Measurements from ENCODE around the gene METTL9.

METTL9 gene

GRCh38 chr16:21637032-21637968 is 37.9 kb downstream of the METTL9 start:
- 96 to 98% methylated on average over 28 to 29 of the region's 37 CpGs for WGBS, 2 experiments (ENCODE audit: insufficient coverage in 2 of 2)
- no peak overlapping the region for H3K4me3 ChIP-seq (ENCODE audit: extremely low read depth, insufficient read depth, low read length, poor library complexity, severe bottlenecking)
- H3K9me3 ChIP-seq (ENCODE audit: control insufficient read depth, low read length): no peaks in the 10 kb centered on the region
- no peak overlapping the region for H3K27ac ChIP-seq (ENCODE audit: low read depth, low read length, severe bottlenecking)
- peaks cover 30% of the 10 kb centered on the region for H3K36me3 ChIP-seq (ENCODE audit: control insufficient read depth, insufficient read depth, low read length)
- no peaks in the 10 kb centered on the region for H3K4me1 ChIP-seq (ENCODE audit: control insufficient read depth, insufficient read depth, low read length, poor library complexity, severe bottlenecking)

DNA sequence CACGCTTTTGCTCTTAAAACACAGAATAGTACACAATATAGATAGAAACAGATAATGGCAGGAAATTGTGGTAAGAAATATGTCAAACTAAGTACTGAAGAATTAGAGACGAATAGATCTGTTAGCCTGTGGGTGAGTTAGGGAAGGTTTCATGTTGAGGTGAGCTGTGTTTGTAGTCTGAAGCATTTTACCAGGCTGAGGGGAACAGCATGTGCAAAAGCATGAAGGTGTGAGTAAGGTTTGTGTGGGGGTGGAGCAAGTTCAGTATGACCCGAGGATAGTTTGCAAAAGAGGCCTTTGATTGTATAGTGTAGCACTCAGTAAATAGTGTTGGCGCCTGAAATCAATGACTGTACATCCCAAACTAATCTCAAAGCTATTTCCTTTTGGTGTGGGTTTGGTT is 39.2 kb downstream of the METTL9 start:
- Histone ChIP-seq H3K4me1 (ENCODE audit: control insufficient read depth, insufficient read depth, low read length, poor library complexity, severe bottlenecking) (no peaks in the 10 kb centered on the region), H3K4me3 (ENCODE audit: extremely low read depth, insufficient read depth, low read length, poor library complexity, severe bottlenecking) (no peak overlapping the region), H3K27ac (ENCODE audit: low read depth, low read length, severe bottlenecking) (peak overlapping the region; percentile 13), H3K9me3 (ENCODE audit: control insufficient read depth, low read length) (no peaks in the 10 kb centered on the region), H3K36me3 (ENCODE audit: control insufficient read depth, insufficient read depth, low read length) (peaks cover 30% of the 10 kb centered on the region)
- 86 to 100% methylated on average over 1 of the region's 4 CpGs for WGBS, 2 experiments (ENCODE audit: insufficient coverage in 2 of 2)

GRCh38 chr16:21639493-21639892 is 40.1 kb downstream of the METTL9 start:
- Histone ChIP-seq H3K9me3 (ENCODE audit: control insufficient read depth, low read length) (no peaks in the 10 kb centered on the region), H3K4me1 (ENCODE audit: control insufficient read depth, insufficient read depth, low read length, poor library complexity, severe bottlenecking) (no peaks in the 10 kb centered on the region), H3K4me3 (ENCODE audit: extremely low read depth, insufficient read depth, low read length, poor library complexity, severe bottlenecking) (no peak overlapping the region), H3K27ac (ENCODE audit: low read depth, low read length, severe bottlenecking) (no peak overlapping the region), H3K36me3 (ENCODE audit: control insufficient read depth, insufficient read depth, low read length) (peaks cover 21% of the 10 kb centered on the region)
- 92 to 100% methylated on average over 1 to 2 of the region's 2 CpGs for WGBS, 2 experiments (ENCODE audit: insufficient coverage in 2 of 2)

- Histone ChIP-seq H3K36me3 (ENCODE audit: control insufficient read depth, insufficient read depth, low read length) (peaks cover 4% of the 10 kb centered on the region), H3K4me1 (ENCODE audit: control insufficient read depth, insufficient read depth, low read length, poor library complexity, severe bottlenecking) (no peaks in the 10 kb centered on the region), H3K27ac (ENCODE audit: low read depth, low read length, severe bottlenecking) (no peak overlapping the region), H3K9me3 (ENCODE audit: control insufficient read depth, low read length) (no peaks in the 10 kb centered on the region), H3K4me3 (ENCODE audit: extremely low read depth, insufficient read depth, low read length, poor library complexity, severe bottlenecking) (no peak overlapping the region)
- 95 to 100% methylated on average over 2 to 4 of the region's 6 CpGs for WGBS, 2 experiments (ENCODE audit: insufficient coverage in 2 of 2)
These were observed 42.5 kb downstream of the METTL9 start for GRCh38 chr16:21641916-21642315.

- no CpG with 5 or more reads among the region's 7 CpGs for WGBS, 2 experiments (ENCODE audit: insufficient coverage in 2 of 2)
These were observed 43.5 kb downstream of the METTL9 start for GRCh38 chr16:21642861-21643260.

DNA sequence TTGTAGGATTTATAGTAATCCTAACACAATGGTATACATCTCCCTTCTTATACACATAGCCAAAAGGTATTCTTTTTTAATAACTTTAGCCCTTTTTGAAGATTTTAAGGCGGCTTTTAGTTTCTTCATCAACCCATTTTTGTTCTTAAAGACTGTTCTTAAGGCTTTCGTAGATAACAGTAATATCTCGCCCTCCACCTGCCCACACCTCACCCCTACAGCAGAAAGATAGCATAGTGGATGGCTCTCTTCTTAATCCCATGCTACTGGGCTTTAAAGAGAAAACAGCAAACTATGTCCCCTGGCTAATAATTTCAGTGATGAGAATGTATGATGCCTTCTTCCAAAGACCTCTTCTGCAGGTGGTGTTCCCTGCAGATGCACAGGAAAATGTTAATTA is 44.4 kb downstream of the METTL9 start:
- Histone ChIP-seq H3K36me3 (ENCODE audit: control insufficient read depth, insufficient read depth, low read length) (peaks cover 14% of the 10 kb centered on the region), H3K4me1 (ENCODE audit: control insufficient read depth, insufficient read depth, low read length, poor library complexity, severe bottlenecking) (no peaks in the 10 kb centered on the region), H3K4me3 (ENCODE audit: extremely low read depth, insufficient read depth, low read length, poor library complexity, severe bottlenecking) (no peak overlapping the region), H3K27ac (ENCODE audit: low read depth, low read length, severe bottlenecking) (no peak overlapping the region), H3K9me3 (ENCODE audit: control insufficient read depth, low read length) (no peaks in the 10 kb centered on the region)
- WGBS, 2 experiments (ENCODE audit: insufficient coverage in 2 of 2): 100% methylated on average over 2 of the region's 3 CpGs; no CpG with 5 or more reads in 1 of the 2 experiments

More at GRCh38 chr16:21642861-21643260, 43.5 kb downstream of the METTL9 start:
- peaks cover 8% of the 10 kb centered on the region for H3K36me3 ChIP-seq (ENCODE audit: control insufficient read depth, insufficient read depth, low read length)
- no peaks in the 10 kb centered on the region for H3K9me3 ChIP-seq (ENCODE audit: control insufficient read depth, low read length)
- no peak overlapping the region for H3K27ac ChIP-seq (ENCODE audit: low read depth, low read length, severe bottlenecking)
- H3K4me1 ChIP-seq (ENCODE audit: control insufficient read depth, insufficient read depth, low read length, poor library complexity, severe bottlenecking): no peaks in the 10 kb centered on the region
- no peak overlapping the region for H3K4me3 ChIP-seq (ENCODE audit: extremely low read depth, insufficient read depth, low read length, poor library complexity, severe bottlenecking)

DNA sequence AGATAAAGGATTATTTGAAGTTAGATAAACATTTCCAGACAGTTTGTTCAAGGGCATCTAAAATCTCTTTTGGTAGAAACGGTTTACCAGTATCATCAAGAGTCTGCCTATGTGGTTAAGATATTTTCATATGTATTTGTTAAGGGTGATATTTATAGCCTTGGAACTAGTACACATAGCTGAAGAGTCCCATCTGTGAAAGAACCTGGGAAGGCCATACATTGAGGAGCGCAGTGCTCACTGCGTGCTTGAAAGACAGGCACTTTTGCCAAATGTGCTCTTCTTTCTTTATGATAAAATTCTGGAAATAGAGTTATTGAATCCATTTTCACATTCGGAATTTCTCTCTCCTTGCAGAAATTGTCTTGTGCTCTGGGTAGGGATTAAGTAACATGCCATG is 45.3 kb downstream of the METTL9 start:
- 92 to 100% methylated on average over 1 to 2 of the region's 4 CpGs for WGBS, 2 experiments (ENCODE audit: insufficient coverage in 2 of 2)
- Histone ChIP-seq H3K4me1 (ENCODE audit: control insufficient read depth, insufficient read depth, low read length, poor library complexity, severe bottlenecking) (no peaks in the 10 kb centered on the region), H3K9me3 (ENCODE audit: control insufficient read depth, low read length) (no peaks in the 10 kb centered on the region), H3K4me3 (ENCODE audit: extremely low read depth, insufficient read depth, low read length, poor library complexity, severe bottlenecking) (no peak overlapping the region), H3K36me3 (ENCODE audit: control insufficient read depth, insufficient read depth, low read length) (peaks cover 19% of the 10 kb centered on the region), H3K27ac (ENCODE audit: low read depth, low read length, severe bottlenecking) (no peak overlapping the region)

DNA sequence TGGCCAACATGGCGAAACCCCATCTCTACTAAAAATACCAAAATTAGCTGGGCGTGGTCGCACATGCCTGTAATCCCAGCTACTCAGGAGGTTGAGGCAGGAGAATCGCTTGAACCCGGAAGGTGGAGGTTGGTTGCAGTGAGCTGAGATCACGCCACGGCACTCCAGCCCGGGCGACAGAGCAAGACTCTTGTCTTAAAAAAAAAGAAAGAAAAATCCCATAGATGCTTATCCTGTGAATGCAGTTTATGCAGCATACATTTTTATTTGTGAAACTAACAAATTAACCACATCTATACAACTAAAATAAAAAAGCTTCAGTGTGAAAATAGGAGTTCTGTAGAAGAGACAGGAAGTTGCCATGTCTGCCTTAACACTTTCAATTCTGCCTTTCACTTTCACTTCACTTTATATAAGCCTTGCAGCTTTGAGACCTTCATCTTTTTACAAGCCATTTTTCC is 45.9 kb downstream of the METTL9 start:
- Histone ChIP-seq H3K4me3 (ENCODE audit: extremely low read depth, insufficient read depth, low read length, poor library complexity, severe bottlenecking) (no peak overlapping the region), H3K36me3 (ENCODE audit: control insufficient read depth, insufficient read depth, low read length) (peaks cover 19% of the 10 kb centered on the region), H3K4me1 (ENCODE audit: control insufficient read depth, insufficient read depth, low read length, poor library complexity, severe bottlenecking) (no peaks in the 10 kb centered on the region), H3K9me3 (ENCODE audit: control insufficient read depth, low read length) (no peaks in the 10 kb centered on the region), H3K27ac (ENCODE audit: low read depth, low read length, severe bottlenecking) (no peak overlapping the region)
- 83 to 95% methylated on average over 2 to 4 of the region's 9 CpGs for WGBS, 2 experiments (ENCODE audit: insufficient coverage in 2 of 2)

- Histone ChIP-seq H3K9me3 (ENCODE audit: control insufficient read depth, low read length) (no peaks in the 10 kb centered on the region), H3K4me3 (ENCODE audit: extremely low read depth, insufficient read depth, low read length, poor library complexity, severe bottlenecking) (no peak overlapping the region), H3K4me1 (ENCODE audit: control insufficient read depth, insufficient read depth, low read length, poor library complexity, severe bottlenecking) (no peaks in the 10 kb centered on the region), H3K36me3 (ENCODE audit: control insufficient read depth, insufficient read depth, low read length) (peaks cover 19% of the 10 kb centered on the region), H3K27ac (ENCODE audit: low read depth, low read length, severe bottlenecking) (no peak overlapping the region)
- 83 to 86% methylated on average over 2 to 4 of the region's 5 CpGs for WGBS, 2 experiments (ENCODE audit: insufficient coverage in 2 of 2)
These were observed 46.7 kb downstream of the METTL9 start for GRCh38 chr16:21646091-21646490.

- peaks cover 19% of the 10 kb centered on the region for H3K36me3 ChIP-seq (ENCODE audit: control insufficient read depth, insufficient read depth, low read length)
- H3K27ac ChIP-seq (ENCODE audit: low read depth, low read length, severe bottlenecking): no peak overlapping the region
- WGBS, 2 experiments (ENCODE audit: insufficient coverage in 2 of 2): 92 to 93% methylated on average over 11 to 16 of the region's 18 CpGs
- H3K9me3 ChIP-seq (ENCODE audit: control insufficient read depth, low read length): no peaks in the 10 kb centered on the region
- no peaks in the 10 kb centered on the region for H3K4me1 ChIP-seq (ENCODE audit: control insufficient read depth, insufficient read depth, low read length, poor library complexity, severe bottlenecking)
- no peak overlapping the region for H3K4me3 ChIP-seq (ENCODE audit: extremely low read depth, insufficient read depth, low read length, poor library complexity, severe bottlenecking)
These were observed 47.6 kb downstream of the METTL9 start for GRCh38 chr16:21646721-21647561.

Data from mesodermal cell (in vitro differentiated cells).